HG03108 (cell line): ENCODE measurements around the gene CCSER1.
"Not testable (repeated sequence)": the region's sequence is repeated elsewhere in the genome, so short reads cannot be mapped to it uniquely, and the experiment has no call there.

Experiments
- ATAC-seq: cut with Tn5 transposase; IDR thresholded peaks from one replicate; pipeline ENCODE4 v1.9.1; 2021; ENCODE audit warnings: moderate library complexity; ENCODE audit not compliant: unreplicated experiment

Gene CCSER1

GRCh38 chr4:90798948-90799347 lies 671.8 kb downstream of the CCSER1 start:
- no peak for ATAC-seq

GRCh38 chr4:90799895-90800294 lies 672.7 kb downstream of the CCSER1 start:
- no peak for ATAC-seq

- no peak for ATAC-seq
These were observed 688.4 kb downstream of the CCSER1 start for GRCh38 chr4:90815569-90815968.

DNA sequence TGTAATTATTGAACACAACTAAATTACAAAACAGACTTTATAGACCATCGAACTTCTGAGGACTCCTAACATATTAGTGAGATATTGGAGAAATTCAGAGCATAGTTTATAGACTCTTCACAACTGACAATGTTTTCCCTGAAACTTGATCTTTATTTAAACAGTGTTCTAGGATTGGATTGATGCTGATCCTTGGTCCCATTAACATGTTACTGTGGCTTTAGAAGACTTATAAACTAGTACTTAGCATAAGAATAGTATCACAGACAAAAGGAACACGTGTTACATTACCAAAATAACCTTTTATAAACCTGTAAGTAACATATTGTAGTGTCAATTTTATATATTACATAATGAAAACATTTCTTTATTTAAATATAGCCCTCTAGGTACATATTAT lies 689.6 kb downstream of the CCSER1 start:
- no peak for ATAC-seq

DNA sequence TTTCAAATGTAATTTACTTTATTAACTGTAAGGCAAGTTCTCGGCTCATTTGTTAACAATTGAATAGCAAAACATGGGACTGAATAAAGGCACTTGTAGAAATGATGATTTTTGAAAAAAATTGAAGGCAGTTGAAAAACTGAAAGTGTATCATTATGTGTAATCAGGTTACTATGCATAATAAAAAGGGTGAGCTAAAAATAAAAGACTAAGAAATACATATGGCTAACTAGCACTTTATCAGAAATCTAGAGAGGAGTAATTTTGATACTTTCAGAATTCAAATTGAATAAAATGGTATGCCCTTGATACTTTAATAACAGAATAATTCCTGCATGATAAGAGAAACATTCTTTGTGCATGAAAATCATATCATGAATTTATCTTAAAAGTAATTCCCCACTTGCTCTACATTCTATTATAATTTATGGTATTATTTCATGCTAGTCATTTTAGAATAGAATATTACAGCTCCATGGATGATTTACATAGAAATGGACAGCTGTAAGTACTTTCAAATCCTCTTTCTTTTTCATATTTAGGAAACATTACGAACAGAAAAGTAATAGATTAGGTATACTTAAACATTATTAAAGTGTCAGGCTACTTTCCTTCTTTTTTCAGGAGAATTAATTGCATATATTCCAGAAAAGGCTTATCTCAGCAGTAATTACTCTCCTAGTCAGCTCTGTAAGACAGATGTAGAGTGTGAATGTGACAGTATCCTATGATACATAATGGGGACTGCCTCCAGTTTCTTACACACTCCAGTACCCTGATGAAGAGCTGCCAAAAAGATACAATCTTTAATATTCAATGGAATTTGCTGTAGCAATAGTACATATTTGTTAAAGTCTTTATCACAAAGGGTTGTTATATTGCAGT lies 697.3 kb downstream of the CCSER1 start:
- ATAC-seq, result peak; percentile 70

DNA sequence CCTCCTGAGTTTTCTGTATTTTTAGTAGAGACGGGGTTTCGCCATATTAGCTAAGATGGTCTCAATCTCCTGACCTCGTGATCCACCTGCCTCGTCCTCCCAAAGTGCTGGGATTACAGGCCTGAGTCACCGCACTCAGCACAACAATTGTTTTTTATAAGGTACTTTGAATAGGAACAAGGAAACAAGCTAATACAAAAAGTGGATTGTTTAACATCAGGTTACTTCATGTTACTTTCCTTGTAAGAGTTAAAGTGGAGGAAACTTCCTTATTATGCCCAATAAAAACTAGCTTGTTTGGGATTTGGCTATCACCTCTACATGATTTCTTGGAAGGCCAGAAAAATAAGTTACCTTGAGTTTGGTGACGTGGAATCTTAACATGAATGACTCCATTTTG lies 698.7 kb downstream of the CCSER1 start:
- no peak for ATAC-seq

- no peak for ATAC-seq
These were observed 706.5 kb downstream of the CCSER1 start for GRCh38 chr4:90833706-90834105.

DNA sequence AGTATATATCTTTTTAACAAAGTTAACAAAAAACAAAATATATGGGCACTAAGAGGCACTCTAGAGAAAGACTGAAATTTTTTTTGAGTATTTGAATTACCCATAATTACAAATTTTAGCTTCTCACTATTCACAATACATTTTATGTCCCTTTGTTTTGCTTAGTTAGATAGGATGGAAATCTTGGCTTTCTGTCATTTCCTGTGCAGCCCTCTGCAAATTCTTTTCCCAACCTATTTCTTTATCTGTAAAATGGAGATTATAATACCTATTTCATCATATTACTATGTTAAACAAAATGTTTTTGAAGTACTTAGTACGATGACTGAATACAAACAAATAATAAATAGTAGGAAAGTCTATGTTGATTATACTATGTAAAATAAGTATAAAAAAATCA lies 710.0 kb downstream of the CCSER1 start:
- ATAC-seq, result no peak

GRCh38 chr4:90838859-90839258 lies 711.7 kb downstream of the CCSER1 start:
- not testable (repeated sequence) for ATAC-seq

DNA sequence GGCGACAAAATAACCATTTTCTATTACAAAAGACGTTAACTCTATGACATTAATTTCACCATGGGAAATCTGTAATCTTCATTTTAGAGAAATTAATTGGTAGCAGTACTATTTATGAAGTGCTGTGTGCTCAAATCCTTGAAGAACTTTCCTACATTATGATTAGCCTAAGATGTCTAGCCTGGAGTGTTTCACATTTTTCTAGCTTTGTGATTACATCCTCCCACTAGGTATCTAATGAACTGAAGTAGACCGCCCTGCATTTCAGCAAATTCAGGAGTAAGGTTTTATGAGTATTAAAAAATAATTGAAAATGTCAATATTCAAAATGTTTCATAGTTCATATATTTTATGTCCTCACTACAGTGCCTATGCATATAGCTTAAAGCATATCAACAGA lies 713.1 kb downstream of the CCSER1 start:
- ATAC-seq, result no peak

GRCh38 chr4:90840828-90841227 lies 713.6 kb downstream of the CCSER1 start:
- no peak for ATAC-seq

- no peak for ATAC-seq
These were observed 714.5 kb downstream of the CCSER1 start for GRCh38 chr4:90841676-90842075.

- peak; percentile 95 for ATAC-seq
These were observed 715.8 kb downstream of the CCSER1 start for GRCh38 chr4:90842960-90843359.

DNA sequence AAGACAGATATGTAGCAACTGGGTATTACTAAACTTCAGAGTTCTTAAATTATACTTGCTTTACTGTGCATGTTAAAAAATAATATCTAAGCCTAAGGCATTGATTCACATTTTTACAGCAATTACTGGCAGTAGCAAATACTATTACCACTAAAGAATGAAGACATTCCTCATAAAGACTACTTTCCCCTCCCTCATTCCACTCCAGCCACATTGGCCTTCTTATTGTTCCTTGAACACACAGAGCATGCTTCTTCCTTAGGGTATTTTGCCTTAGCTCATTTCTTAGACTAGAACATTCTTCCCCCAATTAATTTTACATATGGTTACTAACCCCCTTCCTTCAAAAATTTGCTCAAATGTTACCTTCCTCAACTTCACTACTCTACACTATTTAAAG lies 717.0 kb downstream of the CCSER1 start:
- ATAC-seq, result no peak

DNA sequence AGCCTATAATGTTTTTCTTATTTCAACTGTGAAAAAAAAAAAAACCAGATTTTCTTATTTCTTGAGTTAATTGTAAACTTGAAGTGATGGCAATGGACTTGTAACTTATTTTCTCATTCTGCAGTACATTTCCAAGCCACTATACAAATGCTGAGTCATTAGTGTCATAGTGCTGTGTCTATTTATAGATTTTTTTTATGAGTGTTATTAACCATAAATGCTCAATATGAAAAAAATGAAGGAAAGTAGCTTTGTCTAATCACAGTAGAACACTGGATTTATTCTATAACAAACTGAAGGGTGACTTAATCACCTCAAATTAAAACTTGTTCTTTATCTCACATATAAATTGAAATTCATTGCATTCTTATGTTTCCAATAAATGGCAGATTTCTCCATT lies 718.6 kb downstream of the CCSER1 start:
- ATAC-seq, result no peak

DNA sequence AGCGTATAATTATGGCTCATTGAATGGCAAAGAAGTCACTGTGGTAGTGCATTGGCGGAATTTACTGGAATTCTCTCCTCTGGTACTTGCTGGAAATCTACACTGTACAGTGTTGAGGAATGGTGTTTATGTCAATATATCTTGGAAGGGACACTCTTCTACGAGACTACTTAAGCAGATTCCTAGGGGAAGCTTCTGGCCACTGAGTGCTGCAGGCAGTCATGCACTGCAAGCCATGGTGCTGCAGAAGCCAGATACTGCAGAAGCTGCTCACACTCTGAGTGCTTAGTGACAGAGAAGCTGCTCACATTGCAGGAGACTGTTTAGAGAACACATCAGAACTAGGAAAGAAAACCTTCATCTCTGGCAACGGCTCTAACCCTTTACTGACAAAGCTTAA lies 725.0 kb downstream of the CCSER1 start:
- ATAC-seq, result no peak

DNA sequence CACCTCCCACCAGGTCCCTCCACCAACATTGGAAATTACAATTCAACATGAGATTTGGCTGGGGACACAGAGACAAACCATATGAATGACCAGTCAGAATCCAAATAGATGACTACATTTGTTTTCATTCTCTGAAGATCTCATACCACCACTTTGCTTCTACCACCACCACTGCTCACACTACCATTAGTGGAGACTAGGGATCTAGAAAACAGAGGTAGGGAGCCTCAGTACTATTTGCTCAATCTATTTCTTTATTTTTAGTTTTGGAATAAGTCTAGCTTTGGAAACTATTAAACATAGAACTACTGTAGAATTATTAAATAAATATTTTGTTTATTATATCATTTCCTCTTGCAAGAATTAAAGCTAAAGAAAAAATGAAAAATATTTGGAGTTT lies 727.9 kb downstream of the CCSER1 start:
- ATAC-seq, result no peak

- no peak for ATAC-seq
These were observed 730.1 kb downstream of the CCSER1 start for GRCh38 chr4:90857081-90857820.

GRCh38 chr4:90875791-90876190 lies 748.6 kb downstream of the CCSER1 start:
- no peak for ATAC-seq

DNA sequence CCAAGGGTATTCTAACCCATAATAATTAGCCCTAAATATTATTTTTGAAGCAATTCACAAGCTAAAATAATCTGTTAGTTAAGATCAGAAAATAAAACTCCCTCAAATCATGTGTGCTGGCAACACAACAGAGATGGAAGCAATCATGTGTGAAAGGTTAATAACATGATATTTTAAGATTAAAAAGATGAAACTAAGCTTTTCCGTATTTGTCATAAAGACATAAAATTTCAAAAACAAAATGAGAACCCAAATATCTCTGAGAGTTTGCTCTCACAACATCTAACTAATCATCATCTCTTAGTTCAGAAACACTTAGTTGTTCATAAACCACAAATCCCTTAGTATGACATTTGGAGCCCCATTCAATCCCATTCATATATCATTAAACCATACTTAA lies 749.1 kb downstream of the CCSER1 start:
- no peak for ATAC-seq

GRCh38 chr4:90883519-90883918 lies 756.3 kb downstream of the CCSER1 start:
- no peak for ATAC-seq

- ATAC-seq, result no peak
These were observed 761.4 kb downstream of the CCSER1 start for GRCh38 chr4:90888571-90888970.
